ENCODE results near the gene SLC1A2.

DNA sequence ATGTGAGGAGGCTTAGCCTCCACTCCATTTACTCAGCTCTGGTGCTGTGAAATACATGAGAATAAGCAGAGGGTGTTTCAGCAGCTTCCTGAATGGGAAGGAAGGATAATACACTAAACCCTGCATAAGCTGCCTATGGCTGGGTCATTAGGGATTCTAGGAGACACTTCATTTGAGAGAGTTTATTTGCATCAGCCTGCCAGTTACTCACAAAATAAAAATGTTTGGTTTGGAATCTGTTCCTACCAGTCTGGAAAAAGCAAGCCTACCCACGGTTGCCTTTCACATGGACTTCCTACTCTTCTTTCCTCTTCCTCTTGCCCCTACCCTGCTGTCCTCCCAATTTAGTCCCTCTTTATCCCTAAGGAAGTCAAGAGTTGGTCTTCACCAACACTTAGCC, 20.5 kb downstream of the SLC1A2 start:
- TF ChIP-seq, protein P1, sequence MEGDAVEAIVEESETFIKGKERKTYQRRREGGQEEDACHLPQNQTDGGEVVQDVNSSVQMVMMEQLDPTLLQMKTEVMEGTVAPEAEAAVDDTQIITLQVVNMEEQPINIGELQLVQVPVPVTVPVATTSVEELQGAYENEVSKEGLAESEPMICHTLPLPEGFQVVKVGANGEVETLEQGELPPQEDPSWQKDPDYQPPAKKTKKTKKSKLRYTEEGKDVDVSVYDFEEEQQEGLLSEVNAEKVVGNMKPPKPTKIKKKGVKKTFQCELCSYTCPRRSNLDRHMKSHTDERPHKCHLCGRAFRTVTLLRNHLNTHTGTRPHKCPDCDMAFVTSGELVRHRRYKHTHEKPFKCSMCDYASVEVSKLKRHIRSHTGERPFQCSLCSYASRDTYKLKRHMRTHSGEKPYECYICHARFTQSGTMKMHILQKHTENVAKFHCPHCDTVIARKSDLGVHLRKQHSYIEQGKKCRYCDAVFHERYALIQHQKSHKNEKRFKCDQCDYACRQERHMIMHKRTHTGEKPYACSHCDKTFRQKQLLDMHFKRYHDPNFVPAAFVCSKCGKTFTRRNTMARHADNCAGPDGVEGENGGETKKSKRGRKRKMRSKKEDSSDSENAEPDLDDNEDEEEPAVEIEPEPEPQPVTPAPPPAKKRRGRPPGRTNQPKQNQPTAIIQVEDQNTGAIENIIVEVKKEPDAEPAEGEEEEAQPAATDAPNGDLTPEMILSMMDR (conservative IDR thresholded peaks at IDR 0.05 in 1 of 2, IDR thresholded peaks at IDR 0.05 in 1 of 2; ENCODE audit: low read depth in 1 of 2, low read length in 2 of 2) = no peak
- no peak for TF ChIP-seq EZH2 (IDR thresholded peaks at IDR 0.05; ENCODE audit: low read length, missing control alignments)
